Measurements from ENCODE around the gene P2RY6.

The P2RY6 gene

GRCh38 chr11:73245461-73245860, 26.7 kb upstream of the P2RY6 start:
- TF ChIP-seq ZFX (IDR thresholded peaks at IDR 0.05; ENCODE audit: borderline replicate concordance) = no peak
- TF ChIP-seq, protein P1, sequence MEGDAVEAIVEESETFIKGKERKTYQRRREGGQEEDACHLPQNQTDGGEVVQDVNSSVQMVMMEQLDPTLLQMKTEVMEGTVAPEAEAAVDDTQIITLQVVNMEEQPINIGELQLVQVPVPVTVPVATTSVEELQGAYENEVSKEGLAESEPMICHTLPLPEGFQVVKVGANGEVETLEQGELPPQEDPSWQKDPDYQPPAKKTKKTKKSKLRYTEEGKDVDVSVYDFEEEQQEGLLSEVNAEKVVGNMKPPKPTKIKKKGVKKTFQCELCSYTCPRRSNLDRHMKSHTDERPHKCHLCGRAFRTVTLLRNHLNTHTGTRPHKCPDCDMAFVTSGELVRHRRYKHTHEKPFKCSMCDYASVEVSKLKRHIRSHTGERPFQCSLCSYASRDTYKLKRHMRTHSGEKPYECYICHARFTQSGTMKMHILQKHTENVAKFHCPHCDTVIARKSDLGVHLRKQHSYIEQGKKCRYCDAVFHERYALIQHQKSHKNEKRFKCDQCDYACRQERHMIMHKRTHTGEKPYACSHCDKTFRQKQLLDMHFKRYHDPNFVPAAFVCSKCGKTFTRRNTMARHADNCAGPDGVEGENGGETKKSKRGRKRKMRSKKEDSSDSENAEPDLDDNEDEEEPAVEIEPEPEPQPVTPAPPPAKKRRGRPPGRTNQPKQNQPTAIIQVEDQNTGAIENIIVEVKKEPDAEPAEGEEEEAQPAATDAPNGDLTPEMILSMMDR (IDR thresholded peaks at IDR 0.05) = no peak

DNA sequence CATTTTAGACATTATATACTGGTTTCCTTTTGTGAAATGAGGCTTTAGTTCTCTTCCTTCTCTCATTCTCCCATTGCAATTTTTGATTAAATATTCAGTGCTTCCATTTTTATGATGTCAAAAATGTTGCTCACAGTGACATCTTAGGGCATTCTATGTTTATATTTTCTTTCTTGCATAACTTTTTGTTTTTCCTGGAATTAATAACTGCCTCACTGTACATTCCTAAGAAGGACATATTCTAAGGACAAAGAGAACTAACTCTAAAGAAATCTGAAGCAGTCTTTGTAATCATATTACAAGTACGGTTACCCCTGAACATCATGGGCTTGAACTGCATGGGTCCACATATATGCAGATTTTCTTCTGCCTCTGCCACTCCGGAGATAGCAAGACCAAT, 25.8 kb upstream of the P2RY6 start:
- no peak for TF ChIP-seq ZFX (IDR thresholded peaks at IDR 0.05; ENCODE audit: borderline replicate concordance)
- TF ChIP-seq, protein P1 (IDR thresholded peaks at IDR 0.05) = no peak
- H3K27ac ChIP-seq = no peak overlapping the region

More at GRCh38 chr11:73245461-73245860, 26.7 kb upstream of the P2RY6 start:
- H3K27ac ChIP-seq = no peak overlapping the region

DNA sequence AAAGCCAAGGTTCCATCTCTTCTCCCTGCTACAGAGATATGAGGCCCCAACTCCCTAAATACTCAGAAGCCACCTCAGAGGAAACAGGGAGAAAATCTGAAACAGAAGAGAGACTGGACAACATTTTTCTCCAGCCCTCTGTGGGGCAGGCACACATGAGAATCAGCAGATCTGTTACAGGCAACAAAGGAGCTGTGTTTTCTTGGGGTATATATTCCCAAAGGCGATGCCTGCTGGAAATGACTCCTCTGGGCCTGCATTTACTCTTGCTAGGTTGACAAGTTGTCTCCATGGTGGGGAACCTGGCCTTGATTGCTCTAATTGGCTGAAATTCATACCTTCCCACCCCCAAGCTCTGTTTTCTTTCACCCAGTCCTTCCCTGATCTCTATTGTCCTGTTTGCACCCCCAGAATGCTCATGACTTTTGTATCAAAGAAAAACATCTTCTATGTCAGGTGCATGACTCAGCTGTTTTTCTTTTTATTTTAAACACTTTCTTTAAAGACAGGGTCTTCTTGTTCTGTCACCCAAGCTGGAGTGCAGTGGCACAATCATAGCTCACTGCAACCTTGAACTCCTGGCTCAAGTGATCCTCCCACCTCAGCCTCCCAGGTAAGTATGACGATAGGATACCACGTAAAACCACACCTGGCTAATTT, 23.5 kb upstream of the P2RY6 start:
- H3K27ac ChIP-seq = no peak overlapping the region
- TF ChIP-seq ZFX (IDR thresholded peaks at IDR 0.05; ENCODE audit: borderline replicate concordance) = no peak
- TF ChIP-seq, protein P1 (IDR thresholded peaks at IDR 0.05) = no peak

DNA sequence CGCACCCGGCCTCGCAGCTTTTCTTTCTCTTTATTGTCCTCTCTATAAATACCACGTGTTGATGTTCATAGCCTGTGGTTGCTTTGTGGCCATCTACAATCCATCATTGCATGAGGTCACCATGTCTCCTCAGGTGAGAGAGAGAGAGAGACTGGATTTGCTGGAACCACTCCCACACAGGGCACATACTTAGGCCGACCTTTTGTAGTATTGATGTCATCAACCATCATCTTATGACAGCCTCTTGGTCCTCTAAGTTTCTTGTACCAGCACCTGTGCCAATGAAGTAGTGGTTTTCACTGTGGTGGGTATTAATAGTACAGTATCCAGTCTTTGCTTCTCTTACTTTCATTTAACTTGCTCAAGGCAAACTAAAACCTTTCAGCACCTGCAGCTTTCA, 22.8 kb upstream of the P2RY6 start:
- TF ChIP-seq ZFX (IDR thresholded peaks at IDR 0.05; ENCODE audit: borderline replicate concordance) = no peak

DNA sequence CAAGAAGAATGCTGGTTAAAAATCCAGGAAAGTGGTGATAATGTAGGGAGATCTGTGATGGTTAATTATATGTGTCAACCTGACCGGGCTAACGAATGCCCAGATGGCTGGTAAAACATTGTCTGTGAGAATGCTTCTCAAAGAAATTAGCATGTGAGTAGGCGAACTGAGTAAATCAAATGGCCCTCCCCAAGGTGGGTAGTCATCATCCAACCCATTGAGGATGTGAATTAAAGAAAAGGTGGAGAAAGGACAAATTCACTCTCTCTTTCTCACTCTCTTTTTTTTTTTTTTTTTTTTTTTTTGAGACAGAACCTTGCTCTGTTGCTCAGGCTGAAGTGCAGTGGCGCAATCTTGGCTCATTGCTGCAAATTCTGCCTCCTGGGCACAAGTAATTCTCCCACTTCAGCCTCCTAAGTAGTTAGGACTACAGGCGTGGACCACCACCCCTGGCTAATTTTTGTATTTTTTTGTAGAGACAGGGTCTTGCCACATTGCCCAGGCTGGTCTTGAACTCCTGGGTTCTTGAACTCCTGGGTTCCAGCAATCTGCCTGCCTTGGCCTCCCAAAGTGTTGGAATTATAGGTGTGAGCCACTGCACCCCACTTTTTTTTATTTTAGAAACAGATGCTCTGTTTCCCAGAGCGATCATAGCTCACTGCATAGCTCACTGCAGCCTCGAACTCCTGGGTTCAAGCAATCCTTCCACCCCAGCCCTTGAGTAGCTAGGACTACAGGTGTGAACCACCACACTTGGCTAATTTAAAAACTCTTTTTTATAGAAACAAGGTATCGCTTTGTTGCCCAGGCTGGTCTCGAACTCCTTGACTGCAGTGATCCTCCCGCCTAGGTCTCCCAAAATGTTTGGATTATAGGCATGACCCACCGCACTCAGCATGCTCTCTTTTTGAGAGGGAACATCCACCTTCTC, 22.0 kb upstream of the P2RY6 start:
- TF ChIP-seq, protein P1 (IDR thresholded peaks at IDR 0.05) = no peak
- no peak for TF ChIP-seq ZFX (IDR thresholded peaks at IDR 0.05; ENCODE audit: borderline replicate concordance)
- H3K27ac ChIP-seq = no peak overlapping the region

More for the DNA sequence above, 22.8 kb upstream of the P2RY6 start:
- H3K27ac ChIP-seq = no peak overlapping the region

GRCh38 chr11:73252577-73253191, 19.5 kb upstream of the P2RY6 start:
- TF ChIP-seq, protein P1 (IDR thresholded peaks at IDR 0.05) = peak; percentile 29; the same call in 1 of the 2 replicates
- no peak for TF ChIP-seq ZFX (IDR thresholded peaks at IDR 0.05; ENCODE audit: borderline replicate concordance)
- peak overlapping the region; percentile 20; the same call in 1 of the 2 replicates for H3K27ac ChIP-seq

GRCh38 chr11:73257342-73258103, 14.6 kb upstream of the P2RY6 start:
- H3K27ac ChIP-seq = no peak overlapping the region

More at GRCh38 chr11:73257342-73258103, 14.6 kb upstream of the P2RY6 start:
- no peak for TF ChIP-seq ZFX (IDR thresholded peaks at IDR 0.05; ENCODE audit: borderline replicate concordance)
- TF ChIP-seq, protein P1 (IDR thresholded peaks at IDR 0.05) = no peak
